GM12878 (cell line): ENCODE measurements around the gene KLHL22. TPM values are rescaled to one million over a fixed set of nuclear protein-coding genes. Genes with fewer than 3 reads are reported as not detected.

ENCODE experiments used
- ATAC-seq: fragments of 200-7000 bp; cut with Tn5 transposase; 3 replicates; pipeline ENCODE4 v1.9.1; 2020; ENCODE audit warnings: mild to moderate bottlenecking, moderate library complexity
- BruUV-seq: library from RNA; stranded (reverse); fragments of 400-500 nt; replicated peaks from 2 replicates; lab custom pipeline; 2021; lab: Mats Ljungman, UMichigan
- CTCF ChIA-PET: fragments of 300-600 bp; sonication (Branson Sonifier 250); formaldehyde crosslinking; extraction: SDS; loops from one replicate; lab custom pipeline; 2021; ENCODE audit warnings: inconsistent platforms; lab: Yijun Ruan, JAX
- POLR2A ChIA-PET: fragments of 350-600 bp; formaldehyde crosslinking; extraction: SDS; loops from one replicate; lab custom pipeline; 2021; ENCODE audit warnings: inconsistent platforms; lab: Charles Lee
- RAD21 ChIA-PET: fragments of 300-600 bp; sonication (Branson Sonifier 250); formaldehyde crosslinking; loops from one replicate; lab custom pipeline; 2023; ENCODE audit warnings: antibody characterized with exemption; ENCODE audit not compliant: unreplicated experiment; lab: Charles Lee
- SMC1A ChIA-PET: fragments of 300-600 bp; sonication (Branson Sonifier 250); formaldehyde crosslinking; loops from one replicate; lab custom pipeline; 2023; ENCODE audit not compliant: unreplicated experiment, uncharacterized antibody; lab: Charles Lee
- DNase-seq: peaks from one replicate; pipeline ENCODE4 v3.0.0-alpha.2; 2011; ENCODE audit warnings: low read depth, low spot score
- FAIRE-seq: peaks from 3 replicates; lab custom pipeline; 2011; peaks lifted over from hg19 to GRCh38; lab: Jason Lieb, UNC
- H2AFZ ChIP-seq: 2 replicates; pipeline ENCODE4 v1.6.0; 2011; ENCODE audit warnings: low read depth, low read length, control low read depth; ENCODE audit not compliant: control insufficient read depth
- H3K27ac ChIP-seq: 2 replicates; pipeline ENCODE4 v1.5.1; 2011; ENCODE audit warnings: control low read depth; ENCODE audit not compliant: control insufficient read depth, insufficient read depth
- H3K27me3 ChIP-seq, 2 experiments: replicated peaks in 1 of 2; 2 replicates each; pipeline versions ENCODE4 v1.6.0 to v1.6.1; 2011; ENCODE audit warnings: low read length in 1 of 2; ENCODE audit not compliant: control insufficient read depth in 2 of 2, insufficient read depth in 2 of 2
- H3K36me3 ChIP-seq, 2 experiments: 2 replicates each; pipeline ENCODE4 v1.5.1; 2011; ENCODE audit warnings: low read length in 1 of 2; ENCODE audit not compliant: control insufficient read depth in 2 of 2, insufficient read depth in 2 of 2
- H3K4me1 ChIP-seq: 2 replicates; pipeline ENCODE4 v1.6.1; 2011; ENCODE audit warnings: mild to moderate bottlenecking, low read length, moderate library complexity, mixed read lengths; ENCODE audit not compliant: control insufficient read depth, insufficient read depth
- H3K4me2 ChIP-seq: 2 replicates; pipeline ENCODE4 v1.6.0; 2011; ENCODE audit warnings: control low read depth; ENCODE audit not compliant: control insufficient read depth, insufficient read depth
- H3K4me3 ChIP-seq: fragments of 200-600 bp; sonication (generic); 2 replicates; pipeline ENCODE4 v1.5.1; 2016
- H3K79me2 ChIP-seq: 2 replicates; pipeline ENCODE4 v1.6.0; 2011; ENCODE audit warnings: low read length; ENCODE audit not compliant: control insufficient read depth, insufficient read depth
- H3K9ac ChIP-seq: 2 replicates; pipeline ENCODE4 v1.8.0; 2011; ENCODE audit warnings: low read length, control low read depth, mixed read lengths; ENCODE audit not compliant: control insufficient read depth, insufficient read depth
- H3K9me3 ChIP-seq: replicated peaks from 3 replicates; pipeline ENCODE4 v1.5.1; 2011; ENCODE audit warnings: mild to moderate bottlenecking, low read length; ENCODE audit not compliant: control insufficient read depth, insufficient read depth
- H4K20me1 ChIP-seq: 2 replicates; pipeline ENCODE4 v1.6.0; 2011; ENCODE audit not compliant: control insufficient read depth, insufficient read depth
- BHLHE40 ChIP-seq, 2 experiments: fragments of 450-650 bp in 1 of 2; IDR thresholded peaks; 2 replicates each; pipeline ENCODE4 v1.6.1; 2011 to 2017; ENCODE audit warnings: low read depth in 2 of 2, borderline replicate concordance in 1 of 2, improper control_type of control experiment in 1 of 2, low read length in 1 of 2, mild to moderate bottlenecking in 1 of 2
- SRF ChIP-seq, 2 experiments: IDR thresholded peaks; 2 replicates each; pipeline ENCODE4 v1.6.1; 2011; ENCODE audit warnings: low read depth in 2 of 2, low read length in 2 of 2, mild to moderate bottlenecking in 1 of 2, moderate library complexity in 1 of 2
- WGBS: methylation state at CpG from one replicate; pipeline ENCODE4 v1.1.6; 2016; ENCODE audit warnings: low lambda C conversion rate; ENCODE audit not compliant: insufficient replicate concordance, insufficient coverage; ENCODE audit errors: missing lambda C conversion rate; 5-methylcytosine and 5-hydroxymethylcytosine counted together
- in situ Hi-C: fragments of 300-500 bp; cut with MboI; formaldehyde crosslinking; loops from 9 replicates; pipeline ENCODE4 v1.14.3; 2018; ENCODE audit warnings: mixed read lengths
- intact Hi-C: fragments of 100-400 bp; cut with micrococcal nuclease; formaldehyde crosslinking; loops from one replicate; pipeline ENCODE4 v1.14.2; 2022; ENCODE audit not compliant: unreplicated experiment
- polyA plus RNA-seq, 11 experiments: library from polyadenylated mRNA; depleted of rRNA in 4 of 11; unstranded in 6 of 11; stranded (reverse) in 5 of 11; fragments of >200 nt; fragmentation: Nextera tagmentation in 4 of 11; fragmentation: Illumina TruSeq in 1 of 11; extraction: Ambion mirVana in 4 of 11; extraction: Trizol in 1 of 11; gene quantifications; 1 replicate in 1 of 11; 2 replicates in 10 of 11; pipeline versions ENCODE4 v1.2.1 to v1.2.3, GENCODE V29; 2011 to 2016; ENCODE audit warnings: inconsistent platforms in 2 of 11, missing spikeins in 2 of 11, low read depth in 1 of 11
- total RNA-seq, 4 experiments: library from RNA; depleted of rRNA in 3 of 4; stranded (reverse); fragments of >200 nt in 3 of 4; fragmentation: Illumina TruSeq in 1 of 4; extraction: Trizol in 1 of 4; gene quantifications; 2 replicates each; pipeline versions ENCODE4 v1.2.1 to v1.2.3, GENCODE V29; 2013 to 2021
- TF ChIP-seq, protein P1 (sequence below): fragments of 450-650 bp; formaldehyde crosslinking; IDR thresholded peaks from 2 replicates; pipeline ENCODE4 v1.4.0; 2022; ENCODE audit warnings: mild to moderate bottlenecking, moderate library complexity
- TF ChIP-seq, protein P2 (sequence below): IDR thresholded peaks from 2 replicates; pipeline ENCODE4 v1.6.1; 2012; ENCODE audit warnings: low read depth, low read length, improper control_type of control experiment

KLHL22 gene
- total and polyA plus RNA-seq, 10 of the 15 experiments (the other 5 are each of a cell fraction or from before 2014, with no cell fraction given): 0.06 to 22.1 (median 14.2) TPM

DNA sequence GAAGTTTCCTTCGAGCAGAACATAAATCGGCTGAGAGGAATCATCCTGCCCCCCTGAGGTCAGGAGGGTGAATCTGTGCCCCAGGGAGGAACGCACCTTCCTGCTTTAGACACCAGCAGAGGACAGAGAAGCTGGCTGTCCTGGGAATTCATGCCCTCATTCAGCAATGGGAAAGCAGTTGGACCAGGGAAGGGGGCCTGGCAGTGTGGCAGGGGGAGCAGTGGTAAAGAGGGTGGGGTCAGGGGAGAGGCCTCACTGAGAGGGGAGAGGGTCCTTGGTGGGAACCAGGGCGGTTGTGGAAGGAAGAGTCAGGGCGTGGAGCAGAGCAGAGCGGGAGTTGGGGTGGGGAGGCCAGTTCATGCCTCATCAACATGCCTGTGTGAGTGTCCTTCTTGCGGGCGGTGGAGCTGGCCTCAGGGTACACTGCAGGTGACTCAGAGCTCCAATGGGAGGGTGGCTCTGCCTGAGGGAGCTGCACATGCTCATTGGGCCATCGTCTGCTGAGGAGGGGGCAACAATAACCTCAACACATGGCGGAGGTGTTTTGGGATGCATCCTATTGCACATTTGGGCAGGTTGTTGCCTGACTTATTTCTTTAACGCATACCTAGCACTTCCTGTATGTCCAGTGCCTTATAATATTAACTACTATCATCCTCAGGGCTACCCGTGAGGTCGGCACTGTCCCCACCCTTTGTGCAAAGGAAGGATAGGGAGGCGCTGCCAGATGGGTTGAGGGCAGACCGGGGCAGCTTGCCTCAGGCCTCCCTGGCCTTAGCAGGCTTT lies 35.0 kb upstream of the KLHL22 start (continued):
- TF ChIP-seq, protein P1, sequence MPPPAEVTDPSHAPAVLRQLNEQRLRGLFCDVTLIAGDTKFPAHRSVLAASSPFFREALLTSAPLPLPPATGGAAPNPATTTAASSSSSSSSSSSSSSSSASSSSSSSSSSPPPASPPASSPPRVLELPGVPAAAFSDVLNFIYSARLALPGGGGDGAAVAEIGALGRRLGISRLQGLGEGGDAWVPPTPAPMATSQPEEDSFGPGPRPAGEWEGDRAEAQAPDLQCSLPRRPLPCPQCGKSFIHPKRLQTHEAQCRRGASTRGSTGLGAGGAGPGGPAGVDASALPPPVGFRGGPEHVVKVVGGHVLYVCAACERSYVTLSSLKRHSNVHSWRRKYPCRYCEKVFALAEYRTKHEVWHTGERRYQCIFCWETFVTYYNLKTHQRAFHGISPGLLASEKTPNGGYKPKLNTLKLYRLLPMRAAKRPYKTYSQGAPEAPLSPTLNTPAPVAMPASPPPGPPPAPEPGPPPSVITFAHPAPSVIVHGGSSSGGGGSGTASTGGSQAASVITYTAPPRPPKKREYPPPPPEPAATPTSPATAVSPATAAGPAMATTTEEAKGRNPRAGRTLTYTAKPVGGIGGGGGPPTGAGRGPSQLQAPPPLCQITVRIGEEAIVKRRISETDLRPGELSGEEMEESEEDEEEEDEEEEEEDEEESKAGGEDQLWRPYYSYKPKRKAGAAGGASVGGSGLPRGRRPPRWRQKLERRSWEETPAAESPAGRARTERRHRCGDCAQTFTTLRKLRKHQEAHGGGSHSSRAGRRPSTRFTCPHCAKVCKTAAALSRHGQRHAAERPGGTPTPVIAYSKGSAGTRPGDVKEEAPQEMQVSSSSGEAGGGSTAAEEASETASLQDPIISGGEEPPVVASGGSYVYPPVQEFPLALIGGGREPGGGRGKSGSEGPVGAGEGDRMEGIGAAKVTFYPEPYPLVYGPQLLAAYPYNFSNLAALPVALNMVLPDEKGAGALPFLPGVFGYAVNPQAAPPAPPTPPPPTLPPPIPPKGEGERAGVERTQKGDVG (CRISPR knock-in tag): no peak
- TF ChIP-seq BHLHE40 (IDR thresholded peaks at IDR 0.05; ENCODE audit: borderline replicate concordance in 1 of 2, low read depth in 2 of 2, low read length in 1 of 2) (no peak), SRF (IDR thresholded peaks at IDR 0.05; ENCODE audit: low read depth in 2 of 2, low read length in 2 of 2) (no peak)

DNA sequence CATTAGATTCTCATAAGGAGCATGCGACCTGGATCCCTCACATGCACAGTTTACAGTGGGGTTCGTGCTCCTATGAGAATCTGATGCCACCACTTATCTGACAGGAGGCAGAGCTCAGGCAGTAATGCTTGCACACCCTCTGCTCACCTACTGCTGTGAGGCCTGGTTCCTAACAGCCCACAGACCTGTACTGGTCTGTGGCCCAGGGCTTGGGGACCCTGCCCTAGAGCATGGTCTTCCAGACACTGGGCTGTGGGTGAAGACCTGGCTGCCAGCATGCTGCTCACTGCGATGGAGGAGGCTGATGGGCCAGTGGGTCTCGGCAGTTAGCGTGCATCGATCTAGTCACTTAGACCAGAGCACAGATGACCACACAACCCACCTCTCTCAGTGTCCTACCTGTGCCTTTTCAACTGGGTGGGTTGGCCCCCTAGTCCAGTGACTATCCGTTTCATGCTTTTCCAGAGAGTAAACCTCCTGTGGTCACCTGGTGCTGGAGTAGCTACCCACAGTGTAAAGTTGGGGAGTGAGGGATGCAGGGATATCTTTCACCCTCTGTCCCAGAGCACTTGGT lies 32.9 kb upstream of the KLHL22 start:
- ChIA-PET RAD21 (no interaction called here), SMC1A (no interaction called here)
- TF ChIP-seq, protein P2, sequence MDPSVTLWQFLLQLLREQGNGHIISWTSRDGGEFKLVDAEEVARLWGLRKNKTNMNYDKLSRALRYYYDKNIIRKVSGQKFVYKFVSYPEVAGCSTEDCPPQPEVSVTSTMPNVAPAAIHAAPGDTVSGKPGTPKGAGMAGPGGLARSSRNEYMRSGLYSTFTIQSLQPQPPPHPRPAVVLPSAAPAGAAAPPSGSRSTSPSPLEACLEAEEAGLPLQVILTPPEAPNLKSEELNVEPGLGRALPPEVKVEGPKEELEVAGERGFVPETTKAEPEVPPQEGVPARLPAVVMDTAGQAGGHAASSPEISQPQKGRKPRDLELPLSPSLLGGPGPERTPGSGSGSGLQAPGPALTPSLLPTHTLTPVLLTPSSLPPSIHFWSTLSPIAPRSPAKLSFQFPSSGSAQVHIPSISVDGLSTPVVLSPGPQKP: no peak
- TF ChIP-seq, all 136 proteins: peak for 0
- Histone ChIP-seq H3K4me2 (no peak overlapping the region), H3K79me2 (peaks cover 75% of the 10 kb centered on the region), H3K4me1 (peaks cover 8% of the 10 kb centered on the region), H3K27me3 (no peaks in the 10 kb centered on the region), H3K27ac (no peak overlapping the region), H2AFZ (no peak overlapping the region), H3K9ac (no peak overlapping the region), H3K36me3 (peaks cover 19 to 25% of the 10 kb centered on the region in 2 experiments), H4K20me1 (peaks cover 7% of the 10 kb centered on the region), H3K4me3 (no peak overlapping the region), H3K9me3 (no peaks in the 10 kb centered on the region)
- in situ Hi-C loops (no loop called here), intact Hi-C loops (no loop called here)
- CTCF ChIA-PET: no interaction called here
- WGBS: 89% methylated on average over 7 of the region's 7 CpGs
- POLR2A ChIA-PET: no interaction called here
- DNase-seq (no peak), FAIRE-seq (no peak), ATAC-seq (no peak)
- no TSS peak for BruUV-seq
